HepG2 (cell line): ENCODE results near the gene ACAP3. TPM values are rescaled to one million over a fixed set of nuclear protein-coding genes. Genes with fewer than 3 reads are reported as not detected.
"Not testable (repeated sequence)": the region's sequence is repeated elsewhere in the genome, so short reads cannot be mapped to it uniquely, and the experiment has no call there.

Experiments
- ATAC-seq: fragments of 200-7000 bp; cut with Tn5 transposase; 3 replicates; pipeline ENCODE4 v1.9.1; 2020; ENCODE audit warnings: mild to moderate bottlenecking, moderate library complexity
- BruUV-seq: library from RNA; stranded (reverse); fragments of 400-500 nt; replicated peaks from 2 replicates; lab custom pipeline; 2021; lab: Mats Ljungman, UMichigan
- CTCF ChIA-PET: fragments of 300-600 bp; formaldehyde crosslinking; extraction: SDS; loops from one replicate; lab custom pipeline; 2021; ENCODE audit warnings: low total read pairs, inconsistent platforms, low intra/inter-chr PET ratio; lab: Yijun Ruan, JAX
- POLR2A ChIA-PET: fragments of 350-600 bp; sonication (Branson Sonifier 250); formaldehyde crosslinking; loops from one replicate; lab custom pipeline; 2020; ENCODE audit warnings: antibody characterized with exemption, inconsistent platforms; lab: Yijun Ruan, JAX
- DNase-seq: peaks from one replicate; pipeline ENCODE4 v3.0.0-alpha.2; 2015; ENCODE audit warnings: low spot score
- FAIRE-seq: peaks from 3 replicates; lab custom pipeline; 2011; peaks lifted over from hg19 to GRCh38; lab: Jason Lieb, UNC
- H2AFZ ChIP-seq: one replicate; pipeline ENCODE4 v1.6.1; 2011; ENCODE audit warnings: low read length, inconsistent platforms
- H3K27ac ChIP-seq: fragments of 300-600 bp; 3 replicates; pipeline ENCODE4 v1.8.0; 2011; ENCODE audit warnings: mixed run types, mild to moderate bottlenecking, mixed read lengths, low read length, inconsistent platforms; ENCODE audit not compliant: insufficient read depth; ENCODE audit errors: extremely low read length
- H3K27me3 ChIP-seq, 2 experiments: fragments of 200-600 bp in 1 of 2; 2 replicates in 1 of 2; 3 replicates in 1 of 2; pipeline versions ENCODE4 v1.6.0 to v1.8.0; 2011; ENCODE audit warnings: low read length in 2 of 2, mild to moderate bottlenecking in 2 of 2, moderate library complexity in 2 of 2, inconsistent platforms in 1 of 2; ENCODE audit not compliant: insufficient read depth in 2 of 2, control insufficient read depth in 1 of 2
- H3K36me3 ChIP-seq, 2 experiments: fragments of 200-600 bp in 1 of 2; replicated peaks in 1 of 2; 2 replicates in 1 of 2; 3 replicates in 1 of 2; pipeline versions ENCODE4 v1.5.1 to v1.8.0; 2011; ENCODE audit warnings: low read length in 2 of 2, inconsistent platforms in 1 of 2; ENCODE audit not compliant: insufficient read depth in 2 of 2, control insufficient read depth in 1 of 2
- H3K4me1 ChIP-seq: 2 replicates; pipeline ENCODE4 v1.5.1; 2012; ENCODE audit warnings: low read length, inconsistent platforms; ENCODE audit not compliant: insufficient read depth
- H3K4me2 ChIP-seq: 2 replicates; pipeline ENCODE4 v1.6.0; 2011; ENCODE audit warnings: low read depth, low read length, inconsistent platforms
- H3K4me3 ChIP-seq, 3 experiments: fragments of 200-600 bp in 1 of 3; sonication (generic), shearing (Covaris generic) in 1 of 3; replicated peaks in 1 of 3; 2 replicates each; pipeline ENCODE4 v1.5.1; 2011 to 2016; ENCODE audit warnings: low read length in 3 of 3, inconsistent platforms in 2 of 3, low read depth in 2 of 3, mild to moderate bottlenecking in 2 of 3, control low read depth in 1 of 3, mixed read lengths in 1 of 3; ENCODE audit not compliant: insufficient read depth in 1 of 3
- H3K79me2 ChIP-seq: one replicate; pipeline ENCODE4 v1.6.1; 2011; ENCODE audit warnings: low read length, inconsistent platforms; ENCODE audit not compliant: insufficient read depth
- H3K9ac ChIP-seq: 2 replicates; pipeline ENCODE4 v1.6.0; 2011; ENCODE audit warnings: mild to moderate bottlenecking, low read depth, low read length, inconsistent platforms; ENCODE audit not compliant: insufficient read depth
- H3K9me3 ChIP-seq: 2 replicates; pipeline ENCODE4 v1.5.1; 2012; ENCODE audit warnings: mild to moderate bottlenecking, low read length
- H4K20me1 ChIP-seq: 2 replicates; pipeline ENCODE4 v1.6.0; 2011; ENCODE audit warnings: inconsistent platforms, mild to moderate bottlenecking, low read length, moderate library complexity; ENCODE audit not compliant: insufficient read depth
- DMAP1 ChIP-seq: IDR thresholded peaks from 2 replicates; pipeline ENCODE4 v1.6.1; 2016
- ZC3H13 ChIP-seq: sonication (generic); formaldehyde crosslinking; IDR thresholded peaks from 2 replicates; pipeline ENCODE4 v1.8.1; 2023; ENCODE audit warnings: mild to moderate bottlenecking, missing genetic modification reagents, moderate library complexity
- ZFX ChIP-seq: sonication (generic); formaldehyde crosslinking; IDR thresholded peaks from 2 replicates; pipeline ENCODE4 v1.4.0; 2020; ENCODE audit warnings: mild to moderate bottlenecking, low read depth, missing genetic modification reagents, moderate library complexity
- ZNF883 ChIP-seq: sonication (generic); formaldehyde crosslinking; IDR thresholded peaks from 2 replicates; pipeline ENCODE4 v1.5.1; 2020; ENCODE audit warnings: mild to moderate bottlenecking, missing genetic modification reagents; ENCODE audit errors: not compliant biosample characterization
- WGBS: methylation state at CpG from one replicate; pipeline ENCODE4 v1.1.6; 2017; ENCODE audit warnings: low lambda C conversion rate; 5-methylcytosine and 5-hydroxymethylcytosine counted together
- in situ Hi-C: cut with HindIII; loops from 2 replicates; pipeline ENCODE4 v1.10.0; 2017; ENCODE audit warnings: low pct_unique_long_range_greater_than_20kb; ENCODE audit not compliant: extremely low pct_ligation_motif_present
- intact Hi-C: fragments of 100-400 bp; cut with micrococcal nuclease; formaldehyde crosslinking; loops from one replicate; pipeline ENCODE4 v1.10.0; 2022; ENCODE audit not compliant: unreplicated experiment
- polyA plus RNA-seq, 8 experiments: library from polyadenylated mRNA; depleted of rRNA in 3 of 8; stranded (reverse) in 7 of 8; unstranded in 1 of 8; fragments of >200 nt; fragmentation: Illumina TruSeq in 4 of 8; extraction: Trizol in 4 of 8; gene quantifications; 2 replicates each; pipeline versions ENCODE4 v1.2.1 to v1.2.3, GENCODE V29; 2011 to 2016; ENCODE audit warnings: low read depth in 4 of 8, missing spikeins in 1 of 8, mixed read lengths in 1 of 8; ENCODE audit not compliant: insufficient read depth in 1 of 8
- total RNA-seq, 5 experiments: library from RNA; depleted of rRNA; stranded (reverse); fragments of >200 nt; fragmentation: Illumina TruSeq; extraction: Trizol; gene quantifications; 2 replicates each; pipeline ENCODE4 v1.2.3, GENCODE V29; 2016; ENCODE audit warnings: low read depth in 1 of 5
- TF ChIP-seq, protein P1 (sequence below): sonication (generic); formaldehyde crosslinking; IDR thresholded peaks from 2 replicates; pipeline ENCODE4 v1.5.0; 2020; ENCODE audit warnings: mild to moderate bottlenecking, missing genetic modification reagents
- TF ChIP-seq, protein P2 (sequence below): sonication (generic); formaldehyde crosslinking; IDR thresholded peaks from 2 replicates; pipeline ENCODE4 v1.4.0; 2020; ENCODE audit warnings: missing genetic modification reagents
- TF ChIP-seq, protein P3 (sequence below): sonication (generic); formaldehyde crosslinking; IDR thresholded peaks from 2 replicates; pipeline ENCODE4 v1.4.0; 2020; ENCODE audit warnings: missing genetic modification reagents, borderline replicate concordance

The ACAP3 gene
- total and polyA plus RNA-seq, 2 of the 13 experiments (the other 11 are each of a cell fraction or from before 2014, with no cell fraction given), result 29.4 to 50.8 TPM

DNA sequence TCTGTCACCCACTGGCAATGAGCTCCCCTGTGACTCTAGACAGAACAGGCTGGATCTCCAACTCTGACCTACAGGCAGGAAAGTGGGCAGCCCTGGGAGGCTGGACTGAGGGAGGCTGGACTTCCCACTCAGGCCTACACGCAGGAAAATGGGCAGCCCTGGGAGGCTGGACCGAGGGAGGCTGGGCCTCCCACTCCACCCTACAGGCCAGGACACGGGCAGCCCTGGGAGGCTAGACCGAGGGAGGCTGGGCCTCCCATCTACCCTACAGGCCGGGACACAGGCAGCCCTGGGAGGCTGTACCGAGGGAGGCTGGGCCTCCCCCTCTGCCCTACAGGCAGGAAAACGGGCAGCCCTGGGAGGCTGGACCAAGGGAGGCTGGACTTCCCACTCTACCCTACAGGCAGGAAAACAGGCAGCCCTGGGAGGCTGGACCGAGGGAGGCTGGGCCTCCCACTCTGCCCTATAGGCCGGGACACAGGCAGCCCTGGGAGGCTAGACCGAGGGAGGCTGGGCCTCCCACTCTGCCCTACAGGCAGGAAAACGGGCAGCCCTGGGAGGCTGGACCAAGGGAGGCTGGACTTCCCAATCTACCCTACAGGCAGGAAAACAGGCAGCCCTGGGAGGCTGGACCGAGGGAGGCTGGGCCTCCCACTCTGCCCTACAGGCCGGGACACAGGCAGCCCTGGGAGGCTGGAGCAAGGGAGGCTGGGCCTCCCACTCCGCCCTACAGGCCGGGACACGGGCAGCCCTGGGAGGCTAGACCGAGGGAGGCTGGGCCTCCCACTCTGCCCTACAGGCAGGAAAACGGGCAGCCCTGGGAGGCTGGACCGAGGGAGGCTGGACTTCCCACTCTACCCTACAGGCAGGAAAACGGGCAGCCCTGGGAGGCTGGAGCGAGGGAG lies 59.5 kb downstream of the ACAP3 start:
- H4K20me1 ChIP-seq, H3K79me2 ChIP-seq, H3K9me3 ChIP-seq, H3K9ac ChIP-seq, in situ Hi-C loops, H3K4me1 ChIP-seq, ATAC-seq, H3K4me2 ChIP-seq, FAIRE-seq, H3K27me3 ChIP-seq, POLR2A ChIA-PET, H2AFZ ChIP-seq, H3K27ac ChIP-seq, CTCF ChIA-PET, BruUV-seq, intact Hi-C loops, H3K4me3 ChIP-seq, H3K36me3 ChIP-seq, DNase-seq: not testable (repeated sequence)
- 67% methylated on average over 3 of the region's 21 CpGs for WGBS
- TF ChIP-seq, protein P1, sequence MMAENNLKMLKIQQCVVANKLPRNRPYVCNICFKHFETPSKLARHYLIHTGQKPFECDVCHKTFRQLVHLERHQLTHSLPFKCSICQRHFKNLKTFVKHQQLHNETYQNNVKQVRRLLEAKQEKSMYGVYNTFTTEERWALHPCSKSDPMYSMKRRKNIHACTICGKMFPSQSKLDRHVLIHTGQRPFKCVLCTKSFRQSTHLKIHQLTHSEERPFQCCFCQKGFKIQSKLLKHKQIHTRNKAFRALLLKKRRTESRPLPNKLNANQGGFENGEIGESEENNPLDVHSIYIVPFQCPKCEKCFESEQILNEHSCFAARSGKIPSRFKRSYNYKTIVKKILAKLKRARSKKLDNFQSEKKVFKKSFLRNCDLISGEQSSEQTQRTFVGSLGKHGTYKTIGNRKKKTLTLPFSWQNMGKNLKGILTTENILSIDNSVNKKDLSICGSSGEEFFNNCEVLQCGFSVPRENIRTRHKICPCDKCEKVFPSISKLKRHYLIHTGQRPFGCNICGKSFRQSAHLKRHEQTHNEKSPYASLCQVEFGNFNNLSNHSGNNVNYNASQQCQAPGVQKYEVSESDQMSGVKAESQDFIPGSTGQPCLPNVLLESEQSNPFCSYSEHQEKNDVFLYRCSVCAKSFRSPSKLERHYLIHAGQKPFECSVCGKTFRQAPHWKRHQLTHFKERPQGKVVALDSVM (CRISPR knock-in tag), result peak; percentile 89

DNA sequence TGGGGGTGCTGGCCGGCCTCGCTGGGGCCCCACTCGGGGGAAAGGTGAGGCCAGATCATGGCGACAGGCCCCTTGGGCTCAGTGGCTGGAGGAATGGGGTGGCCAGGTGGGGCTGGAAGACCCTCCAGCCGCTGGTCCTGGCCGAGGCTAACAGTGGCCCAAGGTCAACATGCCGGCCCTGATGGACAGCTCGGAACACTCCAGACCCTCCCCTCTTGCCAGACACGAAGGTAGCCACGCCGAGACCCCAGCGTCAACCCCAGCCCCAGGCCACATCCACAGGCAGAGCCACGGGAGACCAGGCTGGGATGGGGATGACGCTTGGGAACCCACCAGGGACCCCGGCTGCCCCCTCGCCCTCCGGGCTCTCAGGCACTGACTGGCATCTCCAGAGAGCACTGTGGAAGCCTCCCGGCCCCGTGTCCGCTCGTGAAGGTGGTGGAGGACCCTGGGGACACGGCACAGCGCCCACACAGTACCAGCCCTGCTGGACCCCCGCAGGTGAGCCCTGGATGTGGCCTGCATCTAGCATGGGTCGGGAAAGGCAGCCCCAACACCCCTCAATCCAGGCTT lies 60.3 kb downstream of the ACAP3 start:
- Histone ChIP-seq H3K27me3 (no peaks in the 10 kb centered on the region), H3K4me3 (no peak overlapping the region), H3K9me3 (no peaks in the 10 kb centered on the region), H3K4me1 (peaks cover 8% of the 10 kb centered on the region), H4K20me1 (no peaks in the 10 kb centered on the region), H2AFZ (no peak overlapping the region), H3K27ac (no peak overlapping the region), H3K36me3 (no peaks in the 10 kb centered on the region), H3K4me2 (no peak overlapping the region), H3K79me2 (no peaks in the 10 kb centered on the region), H3K9ac (no peak overlapping the region)
- 40% methylated on average over 1 of the region's 25 CpGs for WGBS
- ChIA-PET CTCF (no interaction called here), POLR2A (no interaction called here)
- FAIRE-seq, result no peak
- TF ChIP-seq, protein P2, sequence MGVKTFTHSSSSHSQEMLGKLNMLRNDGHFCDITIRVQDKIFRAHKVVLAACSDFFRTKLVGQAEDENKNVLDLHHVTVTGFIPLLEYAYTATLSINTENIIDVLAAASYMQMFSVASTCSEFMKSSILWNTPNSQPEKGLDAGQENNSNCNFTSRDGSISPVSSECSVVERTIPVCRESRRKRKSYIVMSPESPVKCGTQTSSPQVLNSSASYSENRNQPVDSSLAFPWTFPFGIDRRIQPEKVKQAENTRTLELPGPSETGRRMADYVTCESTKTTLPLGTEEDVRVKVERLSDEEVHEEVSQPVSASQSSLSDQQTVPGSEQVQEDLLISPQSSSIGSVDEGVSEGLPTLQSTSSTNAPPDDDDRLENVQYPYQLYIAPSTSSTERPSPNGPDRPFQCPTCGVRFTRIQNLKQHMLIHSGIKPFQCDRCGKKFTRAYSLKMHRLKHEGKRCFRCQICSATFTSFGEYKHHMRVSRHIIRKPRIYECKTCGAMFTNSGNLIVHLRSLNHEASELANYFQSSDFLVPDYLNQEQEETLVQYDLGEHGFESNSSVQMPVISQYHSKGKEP (CRISPR knock-in tag), result no peak
- peak; percentile 11 for TF ChIP-seq ZNF883 (CRISPR knock-in tag)
- TF ChIP-seq ZC3H13 (CRISPR knock-in tag), result 0 out of 2 replicates have a peak, but pooled peaks have one; percentile 1
- TF ChIP-seq DMAP1 (CRISPR knock-in tag), result no peak
- 0 out of 2 replicates have a peak, but pooled peaks have one; percentile 22 for TF ChIP-seq ZFX (CRISPR knock-in tag)
- TF ChIP-seq, protein P3, sequence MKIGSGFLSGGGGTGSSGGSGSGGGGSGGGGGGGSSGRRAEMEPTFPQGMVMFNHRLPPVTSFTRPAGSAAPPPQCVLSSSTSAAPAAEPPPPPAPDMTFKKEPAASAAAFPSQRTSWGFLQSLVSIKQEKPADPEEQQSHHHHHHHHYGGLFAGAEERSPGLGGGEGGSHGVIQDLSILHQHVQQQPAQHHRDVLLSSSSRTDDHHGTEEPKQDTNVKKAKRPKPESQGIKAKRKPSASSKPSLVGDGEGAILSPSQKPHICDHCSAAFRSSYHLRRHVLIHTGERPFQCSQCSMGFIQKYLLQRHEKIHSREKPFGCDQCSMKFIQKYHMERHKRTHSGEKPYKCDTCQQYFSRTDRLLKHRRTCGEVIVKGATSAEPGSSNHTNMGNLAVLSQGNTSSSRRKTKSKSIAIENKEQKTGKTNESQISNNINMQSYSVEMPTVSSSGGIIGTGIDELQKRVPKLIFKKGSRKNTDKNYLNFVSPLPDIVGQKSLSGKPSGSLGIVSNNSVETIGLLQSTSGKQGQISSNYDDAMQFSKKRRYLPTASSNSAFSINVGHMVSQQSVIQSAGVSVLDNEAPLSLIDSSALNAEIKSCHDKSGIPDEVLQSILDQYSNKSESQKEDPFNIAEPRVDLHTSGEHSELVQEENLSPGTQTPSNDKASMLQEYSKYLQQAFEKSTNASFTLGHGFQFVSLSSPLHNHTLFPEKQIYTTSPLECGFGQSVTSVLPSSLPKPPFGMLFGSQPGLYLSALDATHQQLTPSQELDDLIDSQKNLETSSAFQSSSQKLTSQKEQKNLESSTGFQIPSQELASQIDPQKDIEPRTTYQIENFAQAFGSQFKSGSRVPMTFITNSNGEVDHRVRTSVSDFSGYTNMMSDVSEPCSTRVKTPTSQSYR (CRISPR knock-in tag), result no peak
- intact Hi-C loops, result no loop called here
- in situ Hi-C loops, result no loop called here
- peak; percentile 15 for ATAC-seq
- no peak for DNase-seq
- BruUV-seq, result no TSS peak
